NB4 (cell line): ENCODE results near the gene PRKAR1B.

Source experiments
- MYC ChIP-seq: IDR thresholded peaks from 2 replicates; pipeline ENCODE4 v1.6.1; 2011; ENCODE audit warnings: low read depth, low read length
- POLR2A ChIP-seq: IDR thresholded peaks from 2 replicates; pipeline ENCODE4 v1.6.1; 2011; ENCODE audit warnings: mild to moderate bottlenecking; ENCODE audit not compliant: insufficient read length; ENCODE audit errors: extremely low read depth
- TF ChIP-seq, protein P1 (sequence below): IDR thresholded peaks from one replicate; pipeline ENCODE4 v1.5.1; 2012; ENCODE audit warnings: low read depth, low read length
- TF ChIP-seq, protein P2 (sequence below): IDR thresholded peaks from 2 replicates; pipeline ENCODE4 v1.6.1; 2011; ENCODE audit warnings: low read depth, low read length

DNA sequence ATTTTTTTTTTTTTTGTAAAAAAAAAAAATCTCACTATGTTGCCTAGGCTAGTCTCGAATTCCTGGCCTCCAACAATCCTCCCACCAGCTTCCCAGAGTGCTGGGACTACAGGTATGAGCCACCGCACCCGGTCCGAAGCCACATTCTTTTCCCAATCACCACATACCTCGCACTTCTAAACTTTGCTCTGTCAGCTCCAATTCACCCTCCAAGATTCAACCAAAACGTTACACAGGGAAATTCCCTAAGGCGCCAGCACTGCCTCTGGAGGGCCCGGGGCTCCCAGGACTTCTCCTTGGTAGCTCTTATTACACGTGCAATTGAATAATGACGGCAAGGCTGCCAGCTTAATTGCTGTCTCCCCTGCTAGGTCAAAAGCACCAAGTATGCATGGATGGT, 10.9 kb downstream of the PRKAR1B start:
- TF ChIP-seq, protein P1, sequence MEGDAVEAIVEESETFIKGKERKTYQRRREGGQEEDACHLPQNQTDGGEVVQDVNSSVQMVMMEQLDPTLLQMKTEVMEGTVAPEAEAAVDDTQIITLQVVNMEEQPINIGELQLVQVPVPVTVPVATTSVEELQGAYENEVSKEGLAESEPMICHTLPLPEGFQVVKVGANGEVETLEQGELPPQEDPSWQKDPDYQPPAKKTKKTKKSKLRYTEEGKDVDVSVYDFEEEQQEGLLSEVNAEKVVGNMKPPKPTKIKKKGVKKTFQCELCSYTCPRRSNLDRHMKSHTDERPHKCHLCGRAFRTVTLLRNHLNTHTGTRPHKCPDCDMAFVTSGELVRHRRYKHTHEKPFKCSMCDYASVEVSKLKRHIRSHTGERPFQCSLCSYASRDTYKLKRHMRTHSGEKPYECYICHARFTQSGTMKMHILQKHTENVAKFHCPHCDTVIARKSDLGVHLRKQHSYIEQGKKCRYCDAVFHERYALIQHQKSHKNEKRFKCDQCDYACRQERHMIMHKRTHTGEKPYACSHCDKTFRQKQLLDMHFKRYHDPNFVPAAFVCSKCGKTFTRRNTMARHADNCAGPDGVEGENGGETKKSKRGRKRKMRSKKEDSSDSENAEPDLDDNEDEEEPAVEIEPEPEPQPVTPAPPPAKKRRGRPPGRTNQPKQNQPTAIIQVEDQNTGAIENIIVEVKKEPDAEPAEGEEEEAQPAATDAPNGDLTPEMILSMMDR = no peak
- no peak for TF ChIP-seq POLR2A
- no peak for TF ChIP-seq MYC
- TF ChIP-seq, protein P2, sequence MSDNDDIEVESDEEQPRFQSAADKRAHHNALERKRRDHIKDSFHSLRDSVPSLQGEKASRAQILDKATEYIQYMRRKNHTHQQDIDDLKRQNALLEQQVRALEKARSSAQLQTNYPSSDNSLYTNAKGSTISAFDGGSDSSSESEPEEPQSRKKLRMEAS = no peak
